K562 (cell line): ENCODE data around the gene CMTR1.

Experiments used
- CTCF ChIP-seq, 3 experiments: IDR thresholded peaks in 2 of 3; conservative IDR thresholded peaks in 1 of 3; 2 replicates each; pipeline ENCODE4 v1.5.1; 2011 to 2012; ENCODE audit warnings: low read length in 3 of 3, mild to moderate bottlenecking in 3 of 3, control low read depth in 2 of 3, improper control_type of control experiment in 1 of 3, inconsistent platforms in 1 of 3, low read depth in 1 of 3, mixed read lengths in 1 of 3, moderate library complexity in 1 of 3; ENCODE audit not compliant: insufficient read depth in 2 of 3
- MED1 ChIP-seq: sonication (generic); formaldehyde crosslinking; IDR thresholded peaks from 2 replicates; pipeline ENCODE4 v1.8.1; 2023; ENCODE audit warnings: missing genetic modification reagents, borderline replicate concordance
- TAF1 ChIP-seq: IDR thresholded peaks from 2 replicates; pipeline ENCODE4 v1.6.1; 2011; ENCODE audit warnings: mild to moderate bottlenecking, low read length, moderate library complexity; ENCODE audit not compliant: insufficient read depth, control insufficient read depth, severe bottlenecking; ENCODE audit errors: extremely low read depth
- TF ChIP-seq, protein P1 (sequence below): fragments of 450-650 bp; formaldehyde crosslinking; IDR thresholded peaks from 2 replicates; pipeline ENCODE4 v1.4.0; 2022; ENCODE audit warnings: mild to moderate bottlenecking, moderate library complexity

DNA sequence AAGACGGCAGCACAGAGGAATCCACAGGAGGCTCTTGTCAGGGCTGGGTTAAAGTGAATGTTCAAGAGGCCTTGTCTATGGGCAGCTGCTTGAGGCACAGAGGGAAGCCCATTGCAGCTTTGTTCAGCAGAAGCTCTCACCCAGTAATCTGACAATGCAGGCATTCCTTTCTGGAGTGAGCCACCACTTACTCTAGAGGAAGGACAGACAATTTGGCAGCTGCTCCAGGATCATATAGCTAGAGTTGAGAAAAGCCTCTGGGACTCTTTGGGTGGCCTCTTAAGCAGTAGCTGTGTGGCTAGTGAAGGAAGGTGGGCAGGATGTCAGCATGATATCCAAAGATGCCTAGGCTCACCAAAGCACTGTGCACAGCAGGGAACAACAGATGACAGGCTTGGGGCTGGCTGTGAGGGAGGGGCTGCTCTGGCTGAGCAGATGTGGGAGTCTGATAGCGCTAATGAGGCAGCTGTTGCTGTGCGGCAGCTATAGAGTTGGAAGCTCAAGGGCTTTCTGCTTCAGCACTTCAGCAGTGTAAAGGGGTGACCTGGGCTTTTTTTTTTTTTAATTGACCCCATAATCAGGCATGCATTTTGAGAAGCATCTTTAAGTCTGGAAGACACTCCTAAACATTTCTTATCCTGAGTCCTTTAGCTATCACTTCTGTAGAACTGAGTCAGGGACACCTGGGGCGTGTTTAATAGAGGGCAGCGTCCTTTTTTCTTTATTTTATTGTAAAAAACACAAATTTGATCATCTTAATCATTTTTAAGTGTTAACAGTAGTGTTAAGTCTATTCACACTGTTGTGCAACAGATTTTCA, 27.2 kb downstream of the CMTR1 start:
- TF ChIP-seq TAF1 (peak; percentile 51), CTCF (IDR thresholded peaks at IDR 0.05 in 2 of 3, conservative IDR thresholded peaks at IDR 0.05 in 1 of 3; ENCODE audit: insufficient read depth in 2 of 3, low read depth in 1 of 3, low read length in 3 of 3) (no peak), MED1 (CRISPR knock-in tag) (no peak)
- TF ChIP-seq, protein P1, sequence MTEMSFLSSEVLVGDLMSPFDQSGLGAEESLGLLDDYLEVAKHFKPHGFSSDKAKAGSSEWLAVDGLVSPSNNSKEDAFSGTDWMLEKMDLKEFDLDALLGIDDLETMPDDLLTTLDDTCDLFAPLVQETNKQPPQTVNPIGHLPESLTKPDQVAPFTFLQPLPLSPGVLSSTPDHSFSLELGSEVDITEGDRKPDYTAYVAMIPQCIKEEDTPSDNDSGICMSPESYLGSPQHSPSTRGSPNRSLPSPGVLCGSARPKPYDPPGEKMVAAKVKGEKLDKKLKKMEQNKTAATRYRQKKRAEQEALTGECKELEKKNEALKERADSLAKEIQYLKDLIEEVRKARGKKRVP (CRISPR knock-in tag): no peak
